Testis (tissue), 3 donors: Measurements from ENCODE around the gene OTOGL. TPM values are rescaled to one million over a fixed set of nuclear protein-coding genes. Genes with fewer than 3 reads are reported as not detected.
A peak's percentile ranks its signal among the peaks of the same experiment; 100 is the strongest.

Experiments
- DNase-seq: peaks from one replicate; pipeline ENCODE4 v3.0.0-alpha.2; 2019
- H3K27ac ChIP-seq, 2 donors: fragments of 200-600 bp; sonication (generic); one replicate each; pipeline ENCODE4 v1.5.1; 2019
- H3K27me3 ChIP-seq: fragments of 200-600 bp; sonication (generic); one replicate; pipeline ENCODE4 v1.5.1; 2019
- H3K36me3 ChIP-seq: fragments of 200-600 bp; sonication (generic); one replicate; pipeline ENCODE4 v1.5.1; 2017; ENCODE audit warnings: low read depth; ENCODE audit errors: missing control alignments
- H3K4me1 ChIP-seq: fragments of 200-600 bp; sonication (generic); one replicate; pipeline ENCODE4 v1.5.1; 2019
- H3K4me3 ChIP-seq, 2 donors: fragments of 200-600 bp; sonication (generic); one replicate each; pipeline ENCODE4 v1.5.1; 2017 to 2019
- H3K9me3 ChIP-seq: fragments of 200-600 bp; sonication (generic); one replicate; pipeline ENCODE4 v1.5.1; 2017
- CTCF ChIP-seq, 3 experiments: fragments of 450-650 bp in 2 of 3; fragments of 200-600 bp in 1 of 3; sonication (generic) in 1 of 3; IDR thresholded peaks; one replicate each; pipeline ENCODE4 v1.5.1; 2016 to 2019; ENCODE audit warnings: antibody characterized with exemption in 3 of 3, mild to moderate bottlenecking in 2 of 3, moderate library complexity in 1 of 3
- POLR2A ChIP-seq: fragments of 450-650 bp; IDR thresholded peaks from one replicate; pipeline ENCODE4 v1.6.1; 2017; ENCODE audit warnings: antibody characterized with exemption, mild to moderate bottlenecking, moderate library complexity
- WGBS, 2 donors: methylation state at CpG; one replicate each; pipeline ENCODE4 v1.1.5; 2018; 5-methylcytosine and 5-hydroxymethylcytosine counted together
- intact Hi-C: fragments of 100-400 bp; cut with DNase I; formaldehyde crosslinking; loops from one replicate; pipeline ENCODE4 v1.15.1; 2023; ENCODE audit warnings: low total_unique reads
- polyA plus RNA-seq: library from polyadenylated mRNA; stranded (reverse); fragments of 350-450 nt; fragmentation: Illumina TruSeq; extraction: RNeasy Lipid Tissue Mini Kit (QIAGEN cat#74804); gene quantifications from one replicate; pipeline ENCODE4 v1.2.3, GENCODE V29; 2014; ENCODE audit warnings: low read depth, low replicate concordance; ENCODE audit not compliant: insufficient read depth
- total RNA-seq, 2 donors: library from RNA; depleted of rRNA; stranded (reverse); fragments of >200 nt; gene quantifications; one replicate each; pipeline ENCODE4 v1.2.3, GENCODE V29; 2016

Gene OTOGL
- total and polyA plus RNA-seq, 3 donors from 2014 or later, result 0.87 to 0.88 (median 0.87) TPM

DNA sequence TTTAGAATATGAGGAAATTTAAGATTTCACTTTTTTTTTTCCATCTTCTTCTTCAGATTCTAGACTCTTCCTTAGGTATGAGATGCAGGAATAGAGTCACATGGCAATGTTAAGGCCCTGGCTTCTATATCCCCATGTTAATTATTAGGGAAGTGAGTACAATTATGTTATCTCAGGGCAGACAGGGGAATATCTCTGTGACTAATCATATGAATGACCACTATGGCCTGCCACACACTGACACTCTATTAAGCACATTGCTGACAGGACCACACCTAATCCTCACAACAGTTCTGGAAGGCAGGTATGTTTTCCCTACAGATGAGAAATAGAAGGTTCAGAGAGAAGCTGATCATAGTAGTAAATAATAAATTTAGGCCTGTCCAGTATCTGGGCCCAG is 275.3 kb downstream of the OTOGL start:
- TF ChIP-seq CTCF (IDR thresholded peaks at IDR 0.05) (no peak), POLR2A (no peak)
- intact Hi-C loops, result no loop called here
- no peaks in the 10 kb centered on the region for H3K9me3 ChIP-seq

GRCh38 chr12:80377140-80377794 is 277.9 kb downstream of the OTOGL start:
- no peaks in the 10 kb centered on the region for H3K4me1 ChIP-seq
- H3K27ac ChIP-seq, result no peak overlapping the region
- H3K36me3 ChIP-seq, result no peaks in the 10 kb centered on the region
- 84 to 87% methylated on average over 4 of the region's 4 CpGs for WGBS, 2 donors
- no peak for DNase-seq
- TF ChIP-seq POLR2A, result no peak
- TF ChIP-seq CTCF (IDR thresholded peaks at IDR 0.05), result no peak
- H3K4me3 ChIP-seq, result no peak overlapping the region
- no peaks in the 10 kb centered on the region for H3K9me3 ChIP-seq
- H3K27me3 ChIP-seq, result no peaks in the 10 kb centered on the region
- intact Hi-C loops, result no loop called here

More for the DNA sequence above, 275.3 kb downstream of the OTOGL start:
- Histone ChIP-seq H3K4me3 (no peak overlapping the region), H3K4me1 (no peaks in the 10 kb centered on the region), H3K36me3 (no peaks in the 10 kb centered on the region), H3K27me3 (no peaks in the 10 kb centered on the region), H3K27ac (no peak overlapping the region)
- DNase-seq, result no peak

- intact Hi-C loops, result no loop called here
- no peak for DNase-seq
- no peaks in the 10 kb centered on the region for H3K4me1 ChIP-seq
These were observed 281.8 kb downstream of the OTOGL start for GRCh38 chr12:80381121-80381520.

DNA sequence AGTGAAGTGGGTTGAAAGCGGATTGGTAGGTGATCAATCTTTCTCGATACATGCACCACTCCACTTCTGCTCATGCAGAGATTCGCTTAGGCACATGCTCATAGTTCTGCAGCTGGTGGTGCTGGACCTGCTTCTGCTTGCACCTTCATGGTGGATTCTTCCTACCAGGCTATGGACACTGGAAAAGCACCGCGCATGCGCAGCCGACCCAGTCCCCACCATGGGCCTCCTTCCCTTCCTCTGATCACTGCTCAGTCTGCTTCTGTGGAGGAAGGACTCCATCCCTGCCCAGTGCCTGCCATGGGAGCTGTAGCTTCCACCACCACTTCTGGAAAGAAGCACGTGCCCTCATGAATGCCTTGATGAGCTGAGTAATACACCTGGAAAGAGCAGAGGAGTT is 282.9 kb downstream of the OTOGL start:
- no peak overlapping the region for H3K27ac ChIP-seq
- no peak for DNase-seq
- no peak overlapping the region for H3K4me3 ChIP-seq
- no peaks in the 10 kb centered on the region for H3K27me3 ChIP-seq
- no peaks in the 10 kb centered on the region for H3K36me3 ChIP-seq
- no peaks in the 10 kb centered on the region for H3K4me1 ChIP-seq
- intact Hi-C loops, result no loop called here
- 79 to 89% methylated on average over 8 of the region's 8 CpGs for WGBS, 2 donors
- TF ChIP-seq CTCF (IDR thresholded peaks at IDR 0.05) (no peak), POLR2A (no peak)
- H3K9me3 ChIP-seq, result no peaks in the 10 kb centered on the region

More at GRCh38 chr12:80381121-80381520, 281.8 kb downstream of the OTOGL start:
- no peaks in the 10 kb centered on the region for H3K36me3 ChIP-seq
- H3K4me3 ChIP-seq, result no peak overlapping the region
- no peak overlapping the region for H3K27ac ChIP-seq
- TF ChIP-seq CTCF (IDR thresholded peaks at IDR 0.05) (no peak), POLR2A (no peak)
- H3K27me3 ChIP-seq, result no peaks in the 10 kb centered on the region
- no peaks in the 10 kb centered on the region for H3K9me3 ChIP-seq

DNA sequence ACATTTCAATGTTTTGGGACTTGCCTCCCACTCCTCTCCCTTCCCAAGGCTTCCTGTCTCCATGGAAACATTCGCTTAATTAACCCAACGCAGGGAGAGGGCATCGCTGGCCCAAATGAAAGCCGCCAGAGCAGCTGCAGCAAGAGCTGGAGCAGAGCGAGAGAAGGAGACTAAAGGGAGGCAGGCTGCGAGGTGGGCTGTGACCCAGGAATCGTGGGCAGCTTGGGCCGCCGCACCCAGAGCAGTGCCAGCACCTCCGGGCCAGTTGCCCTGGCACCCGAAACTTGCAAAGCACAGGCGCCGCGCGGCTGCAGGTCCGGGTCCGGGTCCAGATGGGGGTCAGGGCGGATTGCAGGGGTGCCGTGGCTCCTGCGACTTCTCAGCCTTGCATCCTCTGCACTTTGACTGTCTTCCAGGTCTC is 301.2 kb downstream of the OTOGL start:
- Histone ChIP-seq H3K27me3 (no peaks in the 10 kb centered on the region), H3K27ac (no peak overlapping the region), H3K4me1 (no peaks in the 10 kb centered on the region), H3K9me3 (no peaks in the 10 kb centered on the region), H3K36me3 (no peaks in the 10 kb centered on the region), H3K4me3 (peak overlapping the region in 1 of 2 donors; percentile 28)
- TF ChIP-seq POLR2A, result no peak
- no peak for TF ChIP-seq CTCF (IDR thresholded peaks at IDR 0.05)
- intact Hi-C loops, result no loop called here
- WGBS, 2 donors, result 2 to 16% methylated on average over 18 to 20 of the region's 20 CpGs
- DNase-seq, result no peak
